ENCODE data around the gene GADL1. TPM values are rescaled to one million over a fixed set of nuclear protein-coding genes. Genes with fewer than 3 reads are reported as not detected.

The GADL1 gene
- total RNA-seq, 4 donors from 2014 or later = 0.46 TPM; not detected in 3

- DNase-seq (ENCODE audit: low spot score) = no peak
- TF ChIP-seq CTCF (IDR thresholded peaks at IDR 0.05) = no peak
- ATAC-seq (ENCODE audit: low FRiP score) = no peak
Measured at GRCh38 chr3:30711151-30711550, 183.3 kb downstream of the GADL1 start.

DNA sequence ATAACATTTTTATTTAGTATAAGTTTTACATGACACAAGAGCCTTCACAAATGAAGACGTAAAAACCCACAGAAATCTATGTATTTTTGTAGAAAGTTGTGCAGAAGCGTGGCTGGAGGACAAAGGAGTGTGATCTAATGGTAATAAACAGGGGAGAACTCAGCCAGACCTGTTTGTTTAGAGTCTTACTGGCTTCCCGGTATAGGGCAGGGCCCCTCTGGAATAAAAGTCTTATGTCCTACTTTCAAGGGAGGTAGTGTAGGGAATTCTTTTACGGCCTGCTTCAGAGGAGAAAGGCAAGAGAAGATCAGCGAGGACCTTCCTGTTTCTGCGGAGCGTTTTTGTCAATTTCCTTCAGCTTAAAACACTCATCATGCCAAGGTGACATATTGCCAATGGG is 184.4 kb downstream of the GADL1 start:
- no peak for DNase-seq (ENCODE audit: low spot score)
- no peak for TF ChIP-seq CTCF (IDR thresholded peaks at IDR 0.05)
- ATAC-seq (ENCODE audit: low FRiP score) = no peak

GRCh38 chr3:30708472-30708871 is 186.0 kb downstream of the GADL1 start:
- TF ChIP-seq CTCF (IDR thresholded peaks at IDR 0.05) = no peak
- ATAC-seq (ENCODE audit: low FRiP score) = peak; percentile 48
- no peak for DNase-seq (ENCODE audit: low spot score)

- TF ChIP-seq CTCF (IDR thresholded peaks at IDR 0.05) = no peak
- ATAC-seq (ENCODE audit: low FRiP score) = no peak
- DNase-seq (ENCODE audit: low spot score) = no peak
Measured at GRCh38 chr3:30707825-30708224, 186.6 kb downstream of the GADL1 start.

DNA sequence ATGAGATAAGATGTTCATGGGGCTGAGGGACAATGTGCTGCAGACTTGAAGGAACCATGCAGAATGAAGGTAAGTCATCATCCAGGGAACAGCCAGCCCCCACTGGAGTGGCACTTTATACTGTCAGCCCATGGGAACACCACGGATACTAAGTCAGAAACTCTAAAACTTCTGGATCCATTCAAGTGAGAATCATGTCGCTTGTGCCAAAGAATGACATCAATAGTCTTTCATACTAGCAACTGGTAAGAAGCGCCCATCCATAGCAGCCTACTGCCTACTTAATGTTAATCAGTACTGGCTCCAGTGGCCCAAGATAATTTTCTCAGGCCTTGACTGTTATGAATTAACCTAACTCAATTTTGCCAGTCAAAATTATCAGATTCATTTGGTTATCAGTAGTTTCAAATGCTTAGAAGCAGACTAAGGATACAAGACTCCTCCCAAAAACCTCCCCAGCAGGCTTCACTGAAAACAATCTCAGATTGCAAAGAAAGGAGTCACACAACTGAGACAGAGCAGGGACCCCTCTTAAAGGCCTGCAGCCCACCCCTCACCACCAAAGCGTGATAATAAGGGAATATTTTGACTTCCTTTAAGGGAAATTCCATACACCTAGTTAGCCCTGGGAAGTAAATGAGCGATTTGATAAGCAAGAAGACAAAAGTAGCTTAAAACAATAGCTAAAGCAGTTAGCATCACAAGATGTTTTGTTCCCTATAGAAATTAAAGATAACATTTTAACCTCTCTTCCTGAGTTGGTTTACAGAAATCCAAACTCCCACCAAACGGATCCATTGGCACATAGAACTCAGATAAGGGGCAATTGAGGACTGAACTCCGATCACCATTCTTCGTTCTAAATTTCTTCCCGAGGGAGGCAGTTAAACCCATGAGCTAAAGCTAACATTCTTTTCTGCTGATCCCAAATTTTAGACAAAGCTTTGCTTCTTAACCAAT is 189.2 kb downstream of the GADL1 start:
- no peak for TF ChIP-seq CTCF (IDR thresholded peaks at IDR 0.05)
- no peak for ATAC-seq (ENCODE audit: low FRiP score)
- no peak for DNase-seq (ENCODE audit: low spot score)

GRCh38 chr3:30702828-30703397 is 191.5 kb downstream of the GADL1 start:
- no peak for TF ChIP-seq CTCF (IDR thresholded peaks at IDR 0.05)
- no peak for ATAC-seq (ENCODE audit: low FRiP score)
- no peak for DNase-seq (ENCODE audit: low spot score)
